Femur (tissue), 1 donor: Measurements from ENCODE around the gene RMDN3.

Experiments used
- DNase-seq: peaks from one replicate; pipeline ENCODE4 v3.0.0-alpha.2; 2017

The RMDN3 gene

GRCh38 chr15:40754883-40755811, at the start of gene RMDN3:
TSS of gene RMDN3 (minus strand) at chr15:40755254. CDS start at chr15:40754783, 471 bp downstream.
- DNase-seq: peak; percentile 96

- no peak for DNase-seq
Observed at GRCh38 chr15:40803688-40804087, 48.6 kb upstream of the RMDN3 start.

- DNase-seq: no peak
Observed at GRCh38 chr15:40803076-40803475, 48.0 kb upstream of the RMDN3 start.

GRCh38 chr15:40799523-40799922, 44.5 kb upstream of the RMDN3 start:
- DNase-seq: no peak

GRCh38 chr15:40796512-40796911, 41.5 kb upstream of the RMDN3 start:
- DNase-seq: no peak

- no peak for DNase-seq
Observed at GRCh38 chr15:40796041-40796440, 41.0 kb upstream of the RMDN3 start.

- no peak for DNase-seq
Observed at GRCh38 chr15:40793216-40793989, 38.3 kb upstream of the RMDN3 start.

- DNase-seq: no peak
Observed at GRCh38 chr15:40792394-40792793, 37.3 kb upstream of the RMDN3 start.

GRCh38 chr15:40790718-40791117, 35.7 kb upstream of the RMDN3 start:
- DNase-seq: no peak

GRCh38 chr15:40789999-40790398, 34.9 kb upstream of the RMDN3 start:
- no peak for DNase-seq

- no peak for DNase-seq
Observed at GRCh38 chr15:40789119-40789518, 34.1 kb upstream of the RMDN3 start.

- no peak for DNase-seq
Observed at GRCh38 chr15:40787991-40788390, 32.9 kb upstream of the RMDN3 start.

- no peak for DNase-seq
Observed at GRCh38 chr15:40787344-40787841, 32.3 kb upstream of the RMDN3 start.

GRCh38 chr15:40785814-40786213, 30.8 kb upstream of the RMDN3 start:
- no peak for DNase-seq

GRCh38 chr15:40785164-40785563, 30.1 kb upstream of the RMDN3 start:
- no peak for DNase-seq

- peak; percentile 42 for DNase-seq
Observed at GRCh38 chr15:40782609-40783227, 27.7 kb upstream of the RMDN3 start.

- peak; percentile 66 for DNase-seq
Observed at GRCh38 chr15:40776537-40777141, 21.6 kb upstream of the RMDN3 start.

- DNase-seq: no peak
Observed at GRCh38 chr15:40775740-40776536, 20.9 kb upstream of the RMDN3 start.

- no peak for DNase-seq
Observed at GRCh38 chr15:40775007-40775406, 20.0 kb upstream of the RMDN3 start.

- DNase-seq: no peak
Observed at GRCh38 chr15:40773902-40774301, 18.8 kb upstream of the RMDN3 start.

GRCh38 chr15:40773496-40773895, 18.4 kb upstream of the RMDN3 start:
- DNase-seq: no peak

- DNase-seq: no peak
Observed at GRCh38 chr15:40772014-40772413, 17.0 kb upstream of the RMDN3 start.
